H1 (cell line): ENCODE measurements around the gene SEMA5B.

Experiments used
- BRCA1 ChIP-seq: IDR thresholded peaks from 2 replicates; pipeline ENCODE4 v1.6.1; 2012; ENCODE audit warnings: low read depth, low read length, improper control_type of control experiment
- EZH2 ChIP-seq: fragments of 200-600 bp; sonication (generic); IDR thresholded peaks from 2 replicates; pipeline ENCODE4 v1.7.1; 2012; ENCODE audit warnings: low read depth, mild to moderate bottlenecking, moderate library complexity, low read length, inconsistent platforms; ENCODE audit not compliant: severe bottlenecking
- POLR2A ChIP-seq, 2 experiments: IDR thresholded peaks; 1 replicate in 1 of 2; 2 replicates in 1 of 2; pipeline ENCODE4 v1.6.1; 2011; ENCODE audit warnings: low read depth in 2 of 2, low read length in 2 of 2, mild to moderate bottlenecking in 2 of 2; ENCODE audit errors: control extremely low read depth in 1 of 2
- POLR2AphosphoS5 ChIP-seq: IDR thresholded peaks from 2 replicates; pipeline ENCODE4 v1.6.1; 2011; ENCODE audit warnings: low read depth, low read length
- RXRA ChIP-seq: IDR thresholded peaks from 2 replicates; pipeline ENCODE4 v1.6.1; 2011; ENCODE audit warnings: low read depth, mild to moderate bottlenecking, low read length, moderate library complexity; ENCODE audit not compliant: insufficient read depth
- ZNF274 ChIP-seq: IDR thresholded peaks from 2 replicates; pipeline ENCODE4 v1.7.0; 2012; ENCODE audit warnings: low read length, borderline replicate concordance; ENCODE audit errors: extremely low read depth

GRCh38 chr3:123064914-123065313, 37.4 kb upstream of the SEMA5B start:
- TF ChIP-seq RXRA (no peak), ZNF274 (no peak), POLR2A (IDR thresholded peaks at IDR 0.05; ENCODE audit: control extremely low read depth in 1 of 2, low read depth in 2 of 2, low read length in 2 of 2) (no peak), BRCA1 (no peak), EZH2 (no peak), POLR2AphosphoS5 (no peak)
